ENCODE results near the gene ARHGEF7. TPM values are rescaled to one million over a fixed set of nuclear protein-coding genes. Genes with fewer than 3 reads are reported as not detected.

ARHGEF7 gene
- polyA plus RNA-seq, 1 experiment = 32.0 TPM

- H3K36me3 ChIP-seq (ENCODE audit: control insufficient read depth, insufficient read depth, low read length) = peaks cover 4% of the 10 kb centered on the region; the same call in 1 of the 2 replicates
- ChIA-PET CTCF (no interaction called here), POLR2A (no interaction called here)
- H3K4me3 ChIP-seq (ENCODE audit: low read depth, low read length) = no peak overlapping the region
- no peak for DNase-seq (ENCODE audit: low read depth)
- no peaks in the 10 kb centered on the region for H3K27me3 ChIP-seq (ENCODE audit: control insufficient read depth, insufficient read depth, low read length)
- TF ChIP-seq, protein P1, sequence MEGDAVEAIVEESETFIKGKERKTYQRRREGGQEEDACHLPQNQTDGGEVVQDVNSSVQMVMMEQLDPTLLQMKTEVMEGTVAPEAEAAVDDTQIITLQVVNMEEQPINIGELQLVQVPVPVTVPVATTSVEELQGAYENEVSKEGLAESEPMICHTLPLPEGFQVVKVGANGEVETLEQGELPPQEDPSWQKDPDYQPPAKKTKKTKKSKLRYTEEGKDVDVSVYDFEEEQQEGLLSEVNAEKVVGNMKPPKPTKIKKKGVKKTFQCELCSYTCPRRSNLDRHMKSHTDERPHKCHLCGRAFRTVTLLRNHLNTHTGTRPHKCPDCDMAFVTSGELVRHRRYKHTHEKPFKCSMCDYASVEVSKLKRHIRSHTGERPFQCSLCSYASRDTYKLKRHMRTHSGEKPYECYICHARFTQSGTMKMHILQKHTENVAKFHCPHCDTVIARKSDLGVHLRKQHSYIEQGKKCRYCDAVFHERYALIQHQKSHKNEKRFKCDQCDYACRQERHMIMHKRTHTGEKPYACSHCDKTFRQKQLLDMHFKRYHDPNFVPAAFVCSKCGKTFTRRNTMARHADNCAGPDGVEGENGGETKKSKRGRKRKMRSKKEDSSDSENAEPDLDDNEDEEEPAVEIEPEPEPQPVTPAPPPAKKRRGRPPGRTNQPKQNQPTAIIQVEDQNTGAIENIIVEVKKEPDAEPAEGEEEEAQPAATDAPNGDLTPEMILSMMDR (IDR thresholded peaks at IDR 0.05; ENCODE audit: insufficient read depth, low read depth, low read length) = no peak
Measured at GRCh38 chr13:111176421-111176820, 61.3 kb downstream of the ARHGEF7 start.

GRCh38 chr13:111177081-111177711 lies 62.1 kb downstream of the ARHGEF7 start:
- CTCF ChIA-PET = interaction anchor here (1.5 kb wide), 1 partner anchor 12 kb away, joined by 4 read pairs; no protein-coding TSS in a partner anchor
- Histone ChIP-seq H3K4me3 (ENCODE audit: low read depth, low read length) (no peak overlapping the region), H3K36me3 (ENCODE audit: control insufficient read depth, insufficient read depth, low read length) (peaks cover 5% of the 10 kb centered on the region; the same call in 1 of the 2 replicates), H3K27me3 (ENCODE audit: control insufficient read depth, insufficient read depth, low read length) (no peaks in the 10 kb centered on the region)
- no peak for DNase-seq (ENCODE audit: low read depth)
- TF ChIP-seq, protein P1 (IDR thresholded peaks at IDR 0.05; ENCODE audit: insufficient read depth, low read depth, low read length) = no peak
- POLR2A ChIA-PET = no interaction called here

- Histone ChIP-seq H3K36me3 (ENCODE audit: control insufficient read depth, insufficient read depth, low read length) (peaks cover 5% of the 10 kb centered on the region; the same call in 1 of the 2 replicates), H3K4me3 (ENCODE audit: low read depth, low read length) (no peak overlapping the region), H3K27me3 (ENCODE audit: control insufficient read depth, insufficient read depth, low read length) (no peaks in the 10 kb centered on the region)
- ChIA-PET POLR2A (no interaction called here), CTCF (interaction anchor here (1.5 kb wide), 1 partner anchor 11 kb away, joined by 4 read pairs; no protein-coding TSS in a partner anchor)
- DNase-seq (ENCODE audit: low read depth) = peak; percentile 22
- TF ChIP-seq, protein P1 (IDR thresholded peaks at IDR 0.05; ENCODE audit: insufficient read depth, low read depth, low read length) = no peak
Measured at GRCh38 chr13:111177921-111178320, 62.8 kb downstream of the ARHGEF7 start.

- Histone ChIP-seq H3K36me3 (ENCODE audit: control insufficient read depth, insufficient read depth, low read length) (peaks cover 4% of the 10 kb centered on the region; the same call in 1 of the 2 replicates), H3K27me3 (ENCODE audit: control insufficient read depth, insufficient read depth, low read length) (no peaks in the 10 kb centered on the region), H3K4me3 (ENCODE audit: low read depth, low read length) (no peak overlapping the region)
- TF ChIP-seq, protein P1 (IDR thresholded peaks at IDR 0.05; ENCODE audit: insufficient read depth, low read depth, low read length) = no peak
- no peak for DNase-seq (ENCODE audit: low read depth)
- ChIA-PET CTCF (interaction anchor here (1.5 kb wide), 1 partner anchor 11 kb away, joined by 4 read pairs; no protein-coding TSS in a partner anchor), POLR2A (no interaction called here)
Measured at GRCh38 chr13:111178402-111178801, 63.3 kb downstream of the ARHGEF7 start.

DNA sequence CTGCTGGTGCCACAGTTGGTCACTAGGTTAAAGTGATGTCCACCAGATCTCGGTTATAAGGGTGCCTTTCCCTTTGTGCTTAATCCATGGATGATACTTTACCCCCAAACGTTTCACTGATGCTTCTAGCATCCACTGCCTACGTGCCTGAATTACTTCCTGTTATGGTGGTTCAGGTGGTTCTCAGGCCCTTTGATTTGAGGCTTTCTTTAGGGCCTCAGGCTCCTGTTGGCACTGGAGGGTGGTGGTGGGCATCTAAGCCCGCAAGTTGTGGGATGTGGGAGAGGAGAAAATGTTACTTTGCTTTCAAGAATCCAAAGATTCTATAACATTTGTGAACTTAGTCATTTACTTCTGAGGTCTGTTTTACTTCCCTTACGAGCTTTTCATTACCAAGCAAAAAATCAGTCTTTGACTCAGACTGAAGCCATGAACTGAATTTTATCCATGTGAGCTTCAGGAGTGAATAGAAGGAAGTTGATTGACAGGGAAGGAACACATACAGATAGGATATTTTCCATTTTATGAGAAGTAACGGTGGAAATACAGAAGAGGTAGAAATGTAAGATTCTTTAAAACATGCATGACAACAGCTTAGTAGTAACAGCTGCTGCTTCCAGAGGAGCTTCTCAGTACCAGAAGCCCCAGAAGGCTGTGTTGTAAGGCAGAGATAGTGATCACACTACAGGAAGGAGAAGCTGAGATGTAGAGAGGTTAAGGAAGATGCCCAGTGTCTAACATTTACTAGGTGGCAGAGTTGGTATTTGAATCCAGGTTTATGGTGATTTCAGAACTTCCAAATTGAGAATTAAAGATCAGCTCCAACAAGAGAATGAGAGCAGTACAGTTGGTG lies 65.0 kb downstream of the ARHGEF7 start:
- POLR2A ChIA-PET = interaction anchor here (0.6 kb wide), 1 partner anchor 225 kb away, joined by 3 read pairs; no protein-coding TSS in a partner anchor
- DNase-seq (ENCODE audit: low read depth) = no peak
- Histone ChIP-seq H3K4me3 (ENCODE audit: low read depth, low read length) (no peak overlapping the region), H3K27me3 (ENCODE audit: control insufficient read depth, insufficient read depth, low read length) (no peaks in the 10 kb centered on the region), H3K36me3 (ENCODE audit: control insufficient read depth, insufficient read depth, low read length) (peaks cover 3% of the 10 kb centered on the region; the same call in 1 of the 2 replicates)
- CTCF ChIA-PET = no interaction called here
- TF ChIP-seq, protein P1 (IDR thresholded peaks at IDR 0.05; ENCODE audit: insufficient read depth, low read depth, low read length) = no peak

Data from BJ (cell line).